Measurements from ENCODE around the gene CCND2.

The CCND2 gene

DNA sequence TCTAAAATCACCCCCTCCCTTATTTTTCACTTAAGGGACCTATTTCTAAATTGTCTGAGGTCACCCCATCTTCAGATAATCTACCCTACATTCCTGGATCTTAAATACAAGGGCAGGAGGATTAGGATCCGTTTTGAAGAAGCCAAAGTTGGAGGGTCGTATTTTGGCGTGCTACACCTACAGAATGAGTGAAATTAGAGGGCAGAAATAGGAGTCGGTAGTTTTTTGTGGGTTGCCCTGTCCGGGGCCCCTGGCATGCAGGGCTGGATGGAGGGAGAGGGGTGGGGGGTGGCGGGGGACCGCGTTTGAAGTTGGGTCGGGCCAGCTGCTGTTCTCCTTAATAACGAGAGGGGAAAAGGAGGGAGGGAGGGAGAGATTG lies 300 bp upstream of the CCND2 start:
- Histone ChIP-seq H3K9me2 (replicated peaks; ENCODE audit: low read depth, low read length) (no peaks in the 10 kb centered on the region), H3K36me3 (ENCODE audit: insufficient read depth, low read length) (no peaks in the 10 kb centered on the region), H3K4me3 (ENCODE audit: low read length, poor library complexity, severe bottlenecking) (peak overlapping the region; percentile 83), H3K4me1 (ENCODE audit: insufficient read depth, low read length, poor library complexity, severe bottlenecking) (peaks cover 44% of the 10 kb centered on the region), H3K9me3 (ENCODE audit: insufficient read depth, low read depth, low read length) (no peaks in the 10 kb centered on the region), H3K79me2 (ENCODE audit: insufficient read depth, low read length) (no peaks in the 10 kb centered on the region), H4K20me1 (ENCODE audit: insufficient read depth, low read length, poor library complexity, severe bottlenecking) (no peaks in the 10 kb centered on the region), H3K9ac (ENCODE audit: low read depth, low read length, poor library complexity, severe bottlenecking) (peak overlapping the region; percentile 84), H3K4me2 (ENCODE audit: low read depth, low read length, poor library complexity, severe bottlenecking) (peak overlapping the region; percentile 96), H3F3A (ENCODE audit: low read depth) (no peaks in the 10 kb centered on the region), H2AFZ (ENCODE audit: low read length) (peak overlapping the region; percentile 89), H3K27me3 (ENCODE audit: insufficient read depth, low read length, poor library complexity, severe bottlenecking) (peaks cover 55% of the 10 kb centered on the region)
- TF ChIP-seq EZH2phosphoT487 (IDR thresholded peaks at IDR 0.05; ENCODE audit: borderline replicate concordance) = no peak
- TF ChIP-seq, protein P1, sequence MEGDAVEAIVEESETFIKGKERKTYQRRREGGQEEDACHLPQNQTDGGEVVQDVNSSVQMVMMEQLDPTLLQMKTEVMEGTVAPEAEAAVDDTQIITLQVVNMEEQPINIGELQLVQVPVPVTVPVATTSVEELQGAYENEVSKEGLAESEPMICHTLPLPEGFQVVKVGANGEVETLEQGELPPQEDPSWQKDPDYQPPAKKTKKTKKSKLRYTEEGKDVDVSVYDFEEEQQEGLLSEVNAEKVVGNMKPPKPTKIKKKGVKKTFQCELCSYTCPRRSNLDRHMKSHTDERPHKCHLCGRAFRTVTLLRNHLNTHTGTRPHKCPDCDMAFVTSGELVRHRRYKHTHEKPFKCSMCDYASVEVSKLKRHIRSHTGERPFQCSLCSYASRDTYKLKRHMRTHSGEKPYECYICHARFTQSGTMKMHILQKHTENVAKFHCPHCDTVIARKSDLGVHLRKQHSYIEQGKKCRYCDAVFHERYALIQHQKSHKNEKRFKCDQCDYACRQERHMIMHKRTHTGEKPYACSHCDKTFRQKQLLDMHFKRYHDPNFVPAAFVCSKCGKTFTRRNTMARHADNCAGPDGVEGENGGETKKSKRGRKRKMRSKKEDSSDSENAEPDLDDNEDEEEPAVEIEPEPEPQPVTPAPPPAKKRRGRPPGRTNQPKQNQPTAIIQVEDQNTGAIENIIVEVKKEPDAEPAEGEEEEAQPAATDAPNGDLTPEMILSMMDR (conservative IDR thresholded peaks at IDR 0.05; ENCODE audit: low read length) = no peak

DNA sequence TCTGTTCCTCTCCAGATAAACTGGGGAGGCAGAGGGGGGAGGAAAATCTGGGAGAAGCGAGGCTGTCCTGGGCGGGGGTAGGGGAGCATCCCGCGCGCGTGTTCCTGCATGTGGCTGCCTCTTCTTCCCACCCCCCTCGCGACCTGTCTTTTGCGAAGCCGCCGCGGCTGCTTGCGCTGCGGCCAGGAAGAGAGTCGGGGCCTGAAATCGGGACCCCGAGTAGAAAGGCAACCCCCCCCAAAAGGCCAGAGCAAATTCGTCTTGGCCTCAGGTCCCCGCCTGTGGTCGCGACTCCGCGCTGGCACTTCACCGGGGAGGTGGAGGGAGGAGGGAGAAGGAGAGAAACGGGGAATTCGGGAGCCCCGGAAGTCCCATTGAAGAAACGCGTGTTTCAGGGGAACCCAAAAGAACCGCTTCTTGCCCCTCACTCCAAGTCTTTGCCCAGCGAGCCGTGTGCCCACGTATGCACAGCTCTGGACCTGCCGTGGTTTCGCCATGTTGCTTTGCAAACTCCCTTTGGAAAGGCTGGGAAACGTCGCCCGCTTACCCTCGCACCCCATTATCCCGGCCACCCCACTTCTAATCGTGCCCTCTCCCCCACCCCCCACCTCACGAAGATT lies 944 bp downstream of the CCND2 start:
- H3K4me2 ChIP-seq (ENCODE audit: low read depth, low read length, poor library complexity, severe bottlenecking) = peak overlapping the region; percentile 96
- peaks cover 2% of the 10 kb centered on the region for H4K20me1 ChIP-seq (ENCODE audit: insufficient read depth, low read length, poor library complexity, severe bottlenecking)
- peak overlapping the region; percentile 89; the same call in 1 of the 2 replicates for H2AFZ ChIP-seq (ENCODE audit: low read length)

DNA sequence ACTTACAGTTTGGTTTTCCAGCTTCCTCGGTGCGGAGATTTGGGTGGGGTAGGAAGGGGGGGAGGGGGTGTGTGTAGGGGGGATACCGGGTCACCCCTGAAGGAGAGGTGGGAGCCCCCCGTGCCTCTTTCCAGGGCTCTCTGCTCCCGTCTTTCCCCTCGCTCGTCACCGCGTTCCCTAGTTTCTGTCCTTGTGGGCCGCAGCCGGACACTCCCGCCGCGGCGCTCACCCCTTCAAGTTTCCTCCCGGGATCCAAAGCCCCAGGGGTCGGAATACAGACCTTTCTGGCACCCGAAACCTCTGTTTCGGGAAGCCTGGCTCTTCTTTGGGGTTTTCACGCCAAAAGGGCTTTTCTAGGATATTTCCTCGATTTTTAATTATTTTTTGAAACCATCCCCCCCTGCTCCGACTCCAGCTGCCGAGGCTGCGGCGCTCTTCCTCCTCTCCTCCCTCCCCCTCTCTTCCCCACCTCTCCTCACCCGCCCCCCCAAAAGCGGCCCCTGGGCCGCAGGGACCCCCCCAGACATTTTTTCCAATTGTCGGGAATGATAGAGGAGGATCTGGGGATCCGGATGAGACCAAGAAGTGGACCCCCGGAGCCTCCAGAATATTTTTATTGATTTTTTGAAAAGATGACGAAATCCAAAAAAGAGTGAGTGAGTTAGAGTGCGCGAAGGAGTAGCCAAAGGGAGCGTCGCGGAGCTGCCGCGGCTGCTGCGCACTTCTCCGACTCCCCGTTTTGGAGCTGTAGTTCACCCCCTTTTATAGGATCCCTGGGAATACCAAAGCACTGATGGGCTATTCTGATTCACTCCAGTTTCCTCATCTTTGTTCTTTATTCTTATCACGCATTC lies 1.7 kb downstream of the CCND2 start:
- Histone ChIP-seq H3K79me2 (ENCODE audit: insufficient read depth, low read length) (no peaks in the 10 kb centered on the region), H3K36me3 (ENCODE audit: insufficient read depth, low read length) (no peaks in the 10 kb centered on the region), H3K4me2 (ENCODE audit: low read depth, low read length, poor library complexity, severe bottlenecking) (peak overlapping the region; percentile 96), H4K20me1 (ENCODE audit: insufficient read depth, low read length, poor library complexity, severe bottlenecking) (peaks cover 6% of the 10 kb centered on the region), H3K4me1 (ENCODE audit: insufficient read depth, low read length, poor library complexity, severe bottlenecking) (peaks cover 53% of the 10 kb centered on the region), H3K9ac (ENCODE audit: low read depth, low read length, poor library complexity, severe bottlenecking) (no peak overlapping the region), H3K27me3 (ENCODE audit: insufficient read depth, low read length, poor library complexity, severe bottlenecking) (peaks cover 37% of the 10 kb centered on the region), H2AFZ (ENCODE audit: low read length) (no peak overlapping the region), H3K9me3 (ENCODE audit: insufficient read depth, low read depth, low read length) (no peaks in the 10 kb centered on the region), H3F3A (ENCODE audit: low read depth) (0 out of 2 replicates have a peak, but pooled peaks cover 4% of the 10 kb centered on the region), H3K4me3 (ENCODE audit: low read length, poor library complexity, severe bottlenecking) (peak overlapping the region; percentile 83), H3K9me2 (replicated peaks; ENCODE audit: low read depth, low read length) (no peaks in the 10 kb centered on the region)
- TF ChIP-seq, protein P1 (conservative IDR thresholded peaks at IDR 0.05; ENCODE audit: low read length) = no peak
- TF ChIP-seq EZH2phosphoT487 (IDR thresholded peaks at IDR 0.05; ENCODE audit: borderline replicate concordance) = no peak

More for the DNA sequence above, 944 bp downstream of the CCND2 start:
- Histone ChIP-seq H3K9me2 (replicated peaks; ENCODE audit: low read depth, low read length) (no peaks in the 10 kb centered on the region), H3K36me3 (ENCODE audit: insufficient read depth, low read length) (no peaks in the 10 kb centered on the region), H3K79me2 (ENCODE audit: insufficient read depth, low read length) (no peaks in the 10 kb centered on the region), H3K4me1 (ENCODE audit: insufficient read depth, low read length, poor library complexity, severe bottlenecking) (peaks cover 48% of the 10 kb centered on the region), H3K27me3 (ENCODE audit: insufficient read depth, low read length, poor library complexity, severe bottlenecking) (peaks cover 44% of the 10 kb centered on the region), H3K9me3 (ENCODE audit: insufficient read depth, low read depth, low read length) (no peaks in the 10 kb centered on the region), H3K4me3 (ENCODE audit: low read length, poor library complexity, severe bottlenecking) (peak overlapping the region; percentile 83), H3K9ac (ENCODE audit: low read depth, low read length, poor library complexity, severe bottlenecking) (peak overlapping the region; percentile 84), H3F3A (ENCODE audit: low read depth) (0 out of 2 replicates have a peak, but pooled peaks cover 3% of the 10 kb centered on the region)
- TF ChIP-seq, protein P1 (conservative IDR thresholded peaks at IDR 0.05; ENCODE audit: low read length) = no peak
- TF ChIP-seq EZH2phosphoT487 (IDR thresholded peaks at IDR 0.05; ENCODE audit: borderline replicate concordance) = no peak

Measured in Loucy (cell line).